ENCODE results near the gene WDR45. TPM values are rescaled to one million over a fixed set of nuclear protein-coding genes. Genes with fewer than 3 reads are reported as not detected.

Gene WDR45
- total RNA-seq, 1 experiment from 2014 or later, result 49.3 TPM

GRCh38 chrX:49064303-49064702, 15.4 kb downstream of the WDR45 start:
- intact Hi-C loops (cut with micrococcal nuclease; ENCODE audit: unreplicated experiment), result no loop called here
- H3K27me3 ChIP-seq (ENCODE audit: control insufficient read depth, insufficient read depth, low read length), result no peaks in the 10 kb centered on the region
- no peak overlapping the region for H3K4me3 ChIP-seq (ENCODE audit: low read depth in 2 of 2, low read length in 2 of 2)
- no peaks in the 10 kb centered on the region for H3K4me1 ChIP-seq (ENCODE audit: control insufficient read depth, insufficient read depth, low read length)
- H3K27ac ChIP-seq (ENCODE audit: low read length), result no peak overlapping the region
- in situ Hi-C loops (cut with HindIII; ENCODE audit: low pct_unique_long_range_greater_than_20kb, low sequenced_read_pairs), result no loop called here
- no peaks in the 10 kb centered on the region for H3K9me3 ChIP-seq (ENCODE audit: control insufficient read depth, insufficient read depth, low read depth, low read length)
- DNase-seq (ENCODE audit: low read depth, low spot score), result no peak
- ChIA-PET POLR2A (no interaction called here), CTCF (interaction anchor here (0.5 kb wide), 1 partner anchor 99 kb away, joined by 4 read pairs; no protein-coding TSS in a partner anchor)
- TF ChIP-seq TCF7L2 (IDR thresholded peaks at IDR 0.05; ENCODE audit: low read depth, low read length) (no peak), CTCF (IDR thresholded peaks at IDR 0.05) (no peak), POLR2AphosphoS5 (IDR thresholded peaks at IDR 0.05; ENCODE audit: low read depth, low read length) (no peak), SIN3A (IDR thresholded peaks at IDR 0.05; ENCODE audit: borderline replicate concordance, insufficient read depth, low read depth, low read length) (no peak), REST (IDR thresholded peaks at IDR 0.05; ENCODE audit: insufficient read depth in 1 of 2, low read depth in 2 of 2, low read length in 1 of 2) (no peak)
- no peaks in the 10 kb centered on the region; the same call in 1 of the 2 replicates for H3K36me3 ChIP-seq (ENCODE audit: control insufficient read depth, insufficient read depth, low read length)
- no TSS peak for BruUV-seq (replicated peaks)
- no peak for ATAC-seq

GRCh38 chrX:49063715-49064114, 16.0 kb downstream of the WDR45 start:
- BruUV-seq (replicated peaks), result no TSS peak
- Histone ChIP-seq H3K4me3 (ENCODE audit: low read depth in 2 of 2, low read length in 2 of 2) (no peak overlapping the region), H3K9me3 (ENCODE audit: control insufficient read depth, insufficient read depth, low read depth, low read length) (no peaks in the 10 kb centered on the region), H3K27ac (ENCODE audit: low read length) (no peak overlapping the region), H3K4me1 (ENCODE audit: control insufficient read depth, insufficient read depth, low read length) (no peaks in the 10 kb centered on the region), H3K27me3 (ENCODE audit: control insufficient read depth, insufficient read depth, low read length) (no peaks in the 10 kb centered on the region), H3K36me3 (ENCODE audit: control insufficient read depth, insufficient read depth, low read length) (no peaks in the 10 kb centered on the region; the same call in 1 of the 2 replicates)
- in situ Hi-C loops (cut with HindIII; ENCODE audit: low pct_unique_long_range_greater_than_20kb, low sequenced_read_pairs), result no loop called here
- no peak for TF ChIP-seq POLR2AphosphoS5 (IDR thresholded peaks at IDR 0.05; ENCODE audit: low read depth, low read length)
- TF ChIP-seq REST (IDR thresholded peaks at IDR 0.05; ENCODE audit: insufficient read depth in 1 of 2, low read depth in 2 of 2, low read length in 1 of 2), result no peak
- TF ChIP-seq SIN3A (IDR thresholded peaks at IDR 0.05; ENCODE audit: borderline replicate concordance, insufficient read depth, low read depth, low read length), result no peak
- TF ChIP-seq TCF7L2 (IDR thresholded peaks at IDR 0.05; ENCODE audit: low read depth, low read length), result no peak
- TF ChIP-seq CTCF (IDR thresholded peaks at IDR 0.05), result no peak
- POLR2A ChIA-PET, result no interaction called here
- intact Hi-C loops (cut with micrococcal nuclease; ENCODE audit: unreplicated experiment), result no loop called here
- CTCF ChIA-PET, result interaction anchor here (0.5 kb wide), 1 partner anchor 99 kb away, joined by 4 read pairs; no protein-coding TSS in a partner anchor
- no peak for ATAC-seq
- no peak for DNase-seq (ENCODE audit: low read depth, low spot score)
